Osteocyte (in vitro differentiated cells): Measurements from ENCODE around the gene SLC5A1. TPM values are rescaled to one million over a fixed set of nuclear protein-coding genes. Genes with fewer than 3 reads are reported as not detected.

Experiments used
- DNase-seq: peaks from one replicate; pipeline ENCODE4 v3.0.0; 2021; ENCODE audit warnings: mixed read lengths; ENCODE audit not compliant: unreplicated experiment; ENCODE audit errors: extremely low spot score
- H3K27ac Mint-ChIP-seq: one replicate; pipeline ENCODE4 v1.8.0; 2021; ENCODE audit warnings: mild to moderate bottlenecking, mixed read lengths; ENCODE audit not compliant: unreplicated experiment
- H3K27me3 Mint-ChIP-seq: one replicate; pipeline ENCODE4 v1.8.0; 2021; ENCODE audit warnings: mixed read lengths; ENCODE audit not compliant: unreplicated experiment
- H3K36me3 Mint-ChIP-seq: one replicate; pipeline ENCODE4 v1.8.0; 2021; ENCODE audit warnings: mixed read lengths; ENCODE audit not compliant: unreplicated experiment
- H3K4me1 Mint-ChIP-seq: one replicate; pipeline ENCODE4 v1.8.0; 2021; ENCODE audit warnings: mixed read lengths; ENCODE audit not compliant: unreplicated experiment
- H3K4me3 Mint-ChIP-seq: one replicate; pipeline ENCODE4 v1.8.0; 2021; ENCODE audit warnings: mild to moderate bottlenecking, moderate library complexity, mixed read lengths; ENCODE audit not compliant: unreplicated experiment
- H3K9me3 Mint-ChIP-seq: one replicate; pipeline ENCODE4 v1.8.0; 2021; ENCODE audit warnings: mixed read lengths; ENCODE audit not compliant: unreplicated experiment
- CTCF ChIP-seq: fragments of 200-600 bp; sonication (generic); IDR thresholded peaks from 2 replicates; pipeline ENCODE4 v1.5.0; 2021; ENCODE audit warnings: antibody characterized with exemption, mild to moderate bottlenecking, moderate library complexity
- long read RNA-seq: library from polyadenylated mRNA; unstranded; transcript quantifications from one replicate; pipeline ENCODE4 v2.0.0, GENCODE V29; 2021
- total RNA-seq: library from RNA; stranded (reverse); gene quantifications from 2 replicates; pipeline ENCODE4 v1.2.1, GENCODE V29; 2021

Gene SLC5A1
- total RNA-seq = not detected in 2 replicates
- long read RNA-seq = 0 reads

- H3K27ac Mint-ChIP-seq = no peak within 1 kb of the TSS
- TF ChIP-seq CTCF = no peak
- H3K27me3 Mint-ChIP-seq = peaks cover 37% of the 10 kb centered on the region
- DNase-seq = no peak
- no peak within 1 kb of the TSS for H3K4me3 Mint-ChIP-seq
- no peaks in the 10 kb centered on the region for H3K36me3 Mint-ChIP-seq
- H3K4me1 Mint-ChIP-seq = no peaks in the 10 kb centered on the region
- H3K9me3 Mint-ChIP-seq = no peaks in the 10 kb centered on the region
Measured at GRCh38 chr22:32042924-32043323, at the start of gene SLC5A1. Gene SLC5A1, plus strand, starts transcription at chr22:32043261. Its CDS starts 21 bp downstream, at chr22:32043282.

GRCh38 chr22:31995046-31995445 is 48.0 kb upstream of the SLC5A1 start:
- H3K9me3 Mint-ChIP-seq = no peaks in the 10 kb centered on the region
- no peaks in the 10 kb centered on the region for H3K4me1 Mint-ChIP-seq
- no peak for DNase-seq
- H3K36me3 Mint-ChIP-seq = no peaks in the 10 kb centered on the region
- no peak for TF ChIP-seq CTCF
- peaks cover 17% of the 10 kb centered on the region for H3K27me3 Mint-ChIP-seq
- H3K27ac Mint-ChIP-seq = no peak overlapping the region
- H3K4me3 Mint-ChIP-seq = no peak overlapping the region

- no peak for DNase-seq
- H3K27ac Mint-ChIP-seq = no peak overlapping the region
- no peaks in the 10 kb centered on the region for H3K36me3 Mint-ChIP-seq
- peaks cover 10% of the 10 kb centered on the region for H3K27me3 Mint-ChIP-seq
- no peaks in the 10 kb centered on the region for H3K4me1 Mint-ChIP-seq
- no peak for TF ChIP-seq CTCF
- H3K9me3 Mint-ChIP-seq = no peaks in the 10 kb centered on the region
- H3K4me3 Mint-ChIP-seq = no peak overlapping the region
Measured at GRCh38 chr22:31995807-31996206, 47.3 kb upstream of the SLC5A1 start.

- Mint-ChIP-seq H3K4me3 (no peak overlapping the region), H3K27ac (no peak overlapping the region)
- TF ChIP-seq CTCF = no peak
Measured at GRCh38 chr22:31998784-31999385, 44.2 kb upstream of the SLC5A1 start.

GRCh38 chr22:32000181-32000580 is 42.9 kb upstream of the SLC5A1 start:
- H3K36me3 Mint-ChIP-seq = no peaks in the 10 kb centered on the region
- H3K27me3 Mint-ChIP-seq = no peaks in the 10 kb centered on the region
- no peak overlapping the region for H3K27ac Mint-ChIP-seq
- H3K4me1 Mint-ChIP-seq = no peaks in the 10 kb centered on the region
- DNase-seq = no peak
- no peak for TF ChIP-seq CTCF
- H3K4me3 Mint-ChIP-seq = no peak overlapping the region
- no peaks in the 10 kb centered on the region for H3K9me3 Mint-ChIP-seq

More at GRCh38 chr22:31998784-31999385, 44.2 kb upstream of the SLC5A1 start:
- Mint-ChIP-seq H3K27me3 (peaks cover 2% of the 10 kb centered on the region), H3K36me3 (no peaks in the 10 kb centered on the region), H3K9me3 (no peaks in the 10 kb centered on the region), H3K4me1 (no peaks in the 10 kb centered on the region)
- no peak for DNase-seq
